Panc1 (cell line): Measurements from ENCODE around the gene CHST11. TPM values are rescaled to one million over a fixed set of nuclear protein-coding genes. Genes with fewer than 3 reads are reported as not detected.

ENCODE experiments used
- ATAC-seq: fragments of 200-7000 bp; cut with Tn5 transposase; 2 replicates; pipeline ENCODE4 v1.9.1; 2020; ENCODE audit warnings: mild to moderate bottlenecking, moderate library complexity
- BruUV-seq: library from RNA; stranded (reverse); fragments of 400-500 nt; replicated peaks from 2 replicates; lab custom pipeline; 2021; lab: Mats Ljungman, UMichigan
- CTCF ChIA-PET: fragments of 300-600 bp; sonication (Branson Sonifier 250); formaldehyde crosslinking; loops from one replicate; lab custom pipeline; 2022; ENCODE audit warnings: antibody characterized with exemption; lab: Charles Lee
- POLR2A ChIA-PET: fragments of 300-600 bp; sonication (Branson Sonifier 250); formaldehyde crosslinking; loops from one replicate; lab custom pipeline; 2022; ENCODE audit warnings: antibody characterized with exemption; lab: Charles Lee
- DNase-seq: peaks from one replicate; pipeline ENCODE4 v3.0.0-alpha.2; 2010; ENCODE audit warnings: low read depth, low spot score
- H3K27ac ChIP-seq: 2 replicates; pipeline ENCODE4 v1.5.1; 2011; ENCODE audit warnings: mild to moderate bottlenecking, low read length, inconsistent platforms
- H3K27me3 ChIP-seq: fragments of 200-500 bp; sonication (Bioruptor generic); 2 replicates; pipeline ENCODE4 v1.6.0; 2014; ENCODE audit warnings: low read length, inconsistent platforms; ENCODE audit not compliant: control insufficient read depth, insufficient read depth
- H3K36me3 ChIP-seq: fragments of 200-500 bp; sonication (Bioruptor generic); 2 replicates; pipeline ENCODE4 v1.5.1; 2014; ENCODE audit warnings: inconsistent platforms, mild to moderate bottlenecking, low read length, moderate library complexity; ENCODE audit not compliant: control insufficient read depth, insufficient read depth
- H3K4me1 ChIP-seq: 2 replicates; pipeline ENCODE4 v1.5.1; 2011; ENCODE audit warnings: inconsistent platforms, mild to moderate bottlenecking, low read length, moderate library complexity; ENCODE audit not compliant: control insufficient read depth, insufficient read depth
- H3K4me3 ChIP-seq, 2 experiments: 2 replicates each; pipeline ENCODE4 v1.5.1; 2011 to 2012; ENCODE audit warnings: low read depth in 2 of 2, low read length in 2 of 2, mild to moderate bottlenecking in 2 of 2, inconsistent platforms in 1 of 2, moderate library complexity in 1 of 2
- H3K9me3 ChIP-seq: fragments of 200-500 bp; sonication (Bioruptor generic); 2 replicates; pipeline ENCODE4 v1.5.1; 2014; ENCODE audit warnings: low read depth, mild to moderate bottlenecking, inconsistent platforms, low read length, moderate library complexity; ENCODE audit not compliant: control insufficient read depth, insufficient read depth
- POLR2AphosphoS5 ChIP-seq: IDR thresholded peaks from 2 replicates; pipeline ENCODE4 v1.6.1; 2012; ENCODE audit warnings: mild to moderate bottlenecking, low read depth, low read length, moderate library complexity
- SIN3A ChIP-seq: IDR thresholded peaks from 2 replicates; pipeline ENCODE4 v1.6.1; 2012; ENCODE audit warnings: low read depth, mild to moderate bottlenecking, low read length, moderate library complexity, borderline replicate concordance; ENCODE audit not compliant: insufficient read depth
- TCF7L2 ChIP-seq: IDR thresholded peaks from 2 replicates; pipeline ENCODE4 v1.6.1; 2011; ENCODE audit warnings: mild to moderate bottlenecking, low read depth, low read length, inconsistent platforms
- in situ Hi-C: cut with HindIII; loops from 2 replicates; pipeline ENCODE4 v1.10.0; 2016; ENCODE audit warnings: low sequenced_read_pairs, low pct_unique_long_range_greater_than_20kb
- intact Hi-C: fragments of 100-400 bp; cut with micrococcal nuclease; formaldehyde crosslinking; loops from one replicate; pipeline ENCODE4 v1.10.0; 2022; ENCODE audit not compliant: unreplicated experiment
- total RNA-seq: library from RNA; stranded (reverse); gene quantifications from one replicate; pipeline ENCODE4 v1.2.1, GENCODE V29; 2021; ENCODE audit not compliant: unreplicated experiment
- TF ChIP-seq, protein P1 (sequence below), 2 experiments: IDR thresholded peaks; 2 replicates each; pipeline ENCODE4 v1.6.1; 2011 to 2012; ENCODE audit warnings: low read depth in 2 of 2, control low read depth in 1 of 2, low read length in 1 of 2, mild to moderate bottlenecking in 1 of 2, moderate library complexity in 1 of 2; ENCODE audit not compliant: insufficient read depth in 1 of 2
- TF ChIP-seq, protein P2 (sequence below): fragments of 450-650 bp; IDR thresholded peaks from 2 replicates; pipeline ENCODE4 v1.5.1; 2017; ENCODE audit warnings: mild to moderate bottlenecking

The CHST11 gene
- total RNA-seq, 1 experiment from 2014 or later = 11.4 TPM

DNA sequence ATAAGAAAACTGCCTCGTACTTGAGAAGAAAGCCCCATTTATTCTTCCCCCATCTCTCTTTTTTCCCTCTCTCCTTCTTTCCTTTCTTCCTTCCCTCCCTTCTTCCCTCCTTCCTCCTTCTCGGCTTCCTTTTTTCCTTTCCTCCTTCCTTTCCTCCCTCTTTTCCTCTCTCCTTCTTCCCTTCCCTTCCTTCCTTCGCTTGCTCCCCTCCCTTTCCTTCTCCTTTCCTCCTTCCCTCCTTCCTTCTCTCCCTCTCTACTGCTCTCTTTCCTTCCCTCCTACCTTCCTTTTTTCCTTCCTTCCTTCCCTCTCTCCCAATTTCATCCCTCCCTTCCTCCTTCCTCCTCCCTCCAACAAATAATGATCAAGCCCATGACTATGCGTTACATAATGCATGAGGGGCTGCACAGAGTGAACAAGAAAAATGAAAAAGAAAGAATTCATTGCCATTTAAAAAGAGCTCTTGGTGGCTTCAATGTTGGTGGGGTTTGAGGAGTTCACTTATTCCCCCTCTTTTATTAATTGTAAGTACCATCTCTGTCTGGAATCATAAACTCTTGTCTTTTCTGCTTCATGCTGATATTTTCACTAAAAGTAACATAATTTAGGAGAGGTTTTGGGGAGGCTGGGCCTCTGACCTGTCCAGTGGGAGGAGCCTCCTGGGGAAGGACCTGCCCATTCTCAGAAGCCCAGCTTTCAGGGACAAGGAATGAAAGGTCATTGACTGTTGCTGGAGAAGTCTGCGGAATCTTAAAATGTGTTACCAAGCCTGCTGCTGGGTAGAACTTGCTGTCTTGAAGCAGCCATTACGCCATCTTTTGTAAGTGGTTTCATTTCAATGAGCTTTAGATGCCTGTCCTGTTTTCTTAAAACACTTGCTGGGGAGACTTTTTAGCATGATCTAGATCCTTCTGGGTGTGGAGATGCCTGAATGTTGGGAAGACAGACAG lies 144.3 kb downstream of the CHST11 start:
- CTCF ChIA-PET = interaction anchor here (0.6 kb wide), 1 partner anchor 137 kb away, joined by 9 read pairs; no protein-coding TSS in a partner anchor
- in situ Hi-C loops (no loop called here), intact Hi-C loops (no loop called here)
- no peak overlapping the region for H3K4me3 ChIP-seq
- TF ChIP-seq POLR2AphosphoS5 (no peak), SIN3A (no peak)
- TF ChIP-seq, protein P1, sequence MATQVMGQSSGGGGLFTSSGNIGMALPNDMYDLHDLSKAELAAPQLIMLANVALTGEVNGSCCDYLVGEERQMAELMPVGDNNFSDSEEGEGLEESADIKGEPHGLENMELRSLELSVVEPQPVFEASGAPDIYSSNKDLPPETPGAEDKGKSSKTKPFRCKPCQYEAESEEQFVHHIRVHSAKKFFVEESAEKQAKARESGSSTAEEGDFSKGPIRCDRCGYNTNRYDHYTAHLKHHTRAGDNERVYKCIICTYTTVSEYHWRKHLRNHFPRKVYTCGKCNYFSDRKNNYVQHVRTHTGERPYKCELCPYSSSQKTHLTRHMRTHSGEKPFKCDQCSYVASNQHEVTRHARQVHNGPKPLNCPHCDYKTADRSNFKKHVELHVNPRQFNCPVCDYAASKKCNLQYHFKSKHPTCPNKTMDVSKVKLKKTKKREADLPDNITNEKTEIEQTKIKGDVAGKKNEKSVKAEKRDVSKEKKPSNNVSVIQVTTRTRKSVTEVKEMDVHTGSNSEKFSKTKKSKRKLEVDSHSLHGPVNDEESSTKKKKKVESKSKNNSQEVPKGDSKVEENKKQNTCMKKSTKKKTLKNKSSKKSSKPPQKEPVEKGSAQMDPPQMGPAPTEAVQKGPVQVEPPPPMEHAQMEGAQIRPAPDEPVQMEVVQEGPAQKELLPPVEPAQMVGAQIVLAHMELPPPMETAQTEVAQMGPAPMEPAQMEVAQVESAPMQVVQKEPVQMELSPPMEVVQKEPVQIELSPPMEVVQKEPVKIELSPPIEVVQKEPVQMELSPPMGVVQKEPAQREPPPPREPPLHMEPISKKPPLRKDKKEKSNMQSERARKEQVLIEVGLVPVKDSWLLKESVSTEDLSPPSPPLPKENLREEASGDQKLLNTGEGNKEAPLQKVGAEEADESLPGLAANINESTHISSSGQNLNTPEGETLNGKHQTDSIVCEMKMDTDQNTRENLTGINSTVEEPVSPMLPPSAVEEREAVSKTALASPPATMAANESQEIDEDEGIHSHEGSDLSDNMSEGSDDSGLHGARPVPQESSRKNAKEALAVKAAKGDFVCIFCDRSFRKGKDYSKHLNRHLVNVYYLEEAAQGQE (IDR thresholded peaks at IDR 0.05; ENCODE audit: insufficient read depth in 1 of 2, low read depth in 2 of 2, low read length in 1 of 2) = no peak
- POLR2A ChIA-PET = no interaction called here
- H3K36me3 ChIP-seq = no peaks in the 10 kb centered on the region
- H3K4me1 ChIP-seq = peaks cover 21% of the 10 kb centered on the region
- no peak overlapping the region for H3K27ac ChIP-seq
- DNase-seq (no peak), ATAC-seq (no peak)
- BruUV-seq = no TSS peak
- no peaks in the 10 kb centered on the region for H3K27me3 ChIP-seq
- no peaks in the 10 kb centered on the region for H3K9me3 ChIP-seq

DNA sequence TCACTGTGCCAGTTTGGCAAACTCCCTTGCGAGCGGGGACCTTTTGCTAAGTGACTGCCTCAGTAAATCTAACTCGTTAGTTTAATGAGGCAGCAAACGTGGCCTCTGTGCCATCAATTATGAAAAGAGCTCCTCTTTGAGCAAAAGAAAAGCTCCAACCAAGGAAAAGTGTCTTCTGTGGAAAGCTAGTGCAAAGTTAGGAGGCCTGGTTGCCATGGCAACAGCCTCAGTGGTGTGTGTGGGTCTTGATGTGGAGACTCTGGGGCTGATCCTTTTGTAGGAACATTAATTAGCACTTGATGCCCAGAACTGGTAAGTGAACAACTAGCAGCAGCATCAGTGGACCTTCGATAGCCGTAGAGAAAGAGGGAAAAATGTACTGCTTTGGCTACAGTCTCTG lies 145.7 kb downstream of the CHST11 start:
- ATAC-seq (no peak), DNase-seq (no peak)
- Histone ChIP-seq H3K4me1 (peaks cover 21% of the 10 kb centered on the region), H3K4me3 (no peak overlapping the region), H3K9me3 (no peaks in the 10 kb centered on the region), H3K27me3 (no peaks in the 10 kb centered on the region), H3K27ac (no peak overlapping the region), H3K36me3 (no peaks in the 10 kb centered on the region)
- in situ Hi-C loops = no loop called here
- intact Hi-C loops = no loop called here
- TF ChIP-seq, protein P1 (IDR thresholded peaks at IDR 0.05; ENCODE audit: insufficient read depth in 1 of 2, low read depth in 2 of 2, low read length in 1 of 2) = no peak
- TF ChIP-seq, protein P2, sequence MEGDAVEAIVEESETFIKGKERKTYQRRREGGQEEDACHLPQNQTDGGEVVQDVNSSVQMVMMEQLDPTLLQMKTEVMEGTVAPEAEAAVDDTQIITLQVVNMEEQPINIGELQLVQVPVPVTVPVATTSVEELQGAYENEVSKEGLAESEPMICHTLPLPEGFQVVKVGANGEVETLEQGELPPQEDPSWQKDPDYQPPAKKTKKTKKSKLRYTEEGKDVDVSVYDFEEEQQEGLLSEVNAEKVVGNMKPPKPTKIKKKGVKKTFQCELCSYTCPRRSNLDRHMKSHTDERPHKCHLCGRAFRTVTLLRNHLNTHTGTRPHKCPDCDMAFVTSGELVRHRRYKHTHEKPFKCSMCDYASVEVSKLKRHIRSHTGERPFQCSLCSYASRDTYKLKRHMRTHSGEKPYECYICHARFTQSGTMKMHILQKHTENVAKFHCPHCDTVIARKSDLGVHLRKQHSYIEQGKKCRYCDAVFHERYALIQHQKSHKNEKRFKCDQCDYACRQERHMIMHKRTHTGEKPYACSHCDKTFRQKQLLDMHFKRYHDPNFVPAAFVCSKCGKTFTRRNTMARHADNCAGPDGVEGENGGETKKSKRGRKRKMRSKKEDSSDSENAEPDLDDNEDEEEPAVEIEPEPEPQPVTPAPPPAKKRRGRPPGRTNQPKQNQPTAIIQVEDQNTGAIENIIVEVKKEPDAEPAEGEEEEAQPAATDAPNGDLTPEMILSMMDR = no peak
- TF ChIP-seq TCF7L2 = no peak
- TF ChIP-seq POLR2AphosphoS5 = no peak
- BruUV-seq = no TSS peak
- POLR2A ChIA-PET = interaction anchor here (0.5 kb wide), 1 partner anchor 27 kb away, joined by 4 read pairs; no protein-coding TSS in a partner anchor
- CTCF ChIA-PET = no interaction called here
